HG02571 (cell line): ENCODE measurements around the gene ICAM1.
A peak's percentile ranks its signal among the peaks of the same experiment; 100 is the strongest.

Source experiments
- ATAC-seq: cut with Tn5 transposase; IDR thresholded peaks from one replicate; pipeline ENCODE4 v1.9.1; 2021; ENCODE audit warnings: mild to moderate bottlenecking, moderate library complexity; ENCODE audit not compliant: unreplicated experiment

ICAM1 gene

DNA sequence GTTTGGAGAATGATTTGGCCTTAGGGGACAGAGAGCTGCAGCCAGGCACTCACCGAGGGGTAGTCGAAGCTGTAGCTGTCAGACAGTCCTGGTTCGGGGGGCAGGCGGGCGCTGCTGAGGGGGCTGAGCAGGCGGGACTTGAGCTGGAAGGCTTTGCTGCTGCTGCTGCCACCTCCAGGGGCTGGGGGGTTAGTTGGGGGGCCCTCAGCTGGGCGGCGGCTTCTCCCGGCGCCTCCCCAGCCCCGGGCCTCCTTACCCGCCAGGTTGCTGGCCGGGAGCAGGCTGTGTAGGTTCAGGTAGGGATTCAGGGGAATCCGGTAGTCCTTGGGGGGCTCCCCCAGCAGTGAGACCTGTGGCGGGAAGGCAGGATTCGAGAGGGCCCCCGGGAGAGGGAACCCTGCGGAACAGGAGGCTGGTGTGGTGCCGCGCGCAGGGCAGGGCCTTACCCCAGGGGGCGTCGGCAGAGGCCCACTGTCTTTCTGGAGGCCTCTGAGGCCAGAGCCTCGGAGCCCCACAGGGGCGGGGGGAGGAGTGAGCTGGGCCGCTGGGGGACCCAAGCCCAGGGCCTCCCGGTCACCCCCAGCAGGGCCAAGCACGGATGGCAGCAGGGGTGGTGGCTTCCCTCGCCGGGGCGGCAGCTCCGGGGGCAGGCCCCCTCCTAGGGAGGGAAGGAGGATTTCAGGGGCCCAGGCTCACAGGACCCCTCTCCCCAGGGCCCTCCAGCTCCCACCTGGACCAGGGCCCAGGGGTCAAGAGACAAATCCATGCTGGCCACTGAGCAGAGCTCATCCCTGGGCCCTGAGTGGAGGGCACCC lies 49.9 kb downstream of the ICAM1 start:
- no peak for ATAC-seq

DNA sequence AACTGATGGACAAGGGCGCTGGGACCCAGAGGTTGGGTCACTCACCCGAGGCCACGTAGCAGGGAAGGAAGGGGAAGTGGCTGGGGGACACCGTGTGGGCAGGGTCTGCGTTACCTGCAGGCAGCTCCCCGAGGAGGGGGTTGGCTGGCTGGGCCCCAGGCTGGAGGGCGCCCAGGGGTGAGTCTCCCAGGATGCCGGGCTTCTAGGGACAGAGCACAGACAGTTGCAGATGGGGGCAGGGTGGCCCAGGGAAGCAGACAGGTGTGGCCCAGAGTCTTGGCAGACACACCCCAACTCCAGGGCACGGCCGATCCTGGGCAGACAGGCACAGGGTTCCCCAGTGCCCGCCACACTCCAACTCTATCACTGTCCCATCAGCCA lies 50.5 kb downstream of the ICAM1 start:
- no peak for ATAC-seq

- no peak for ATAC-seq
These were observed 51.2 kb downstream of the ICAM1 start for GRCh38 chr19:10321874-10322835.

- ATAC-seq, result no peak
These were observed 54.8 kb downstream of the ICAM1 start for GRCh38 chr19:10325732-10326131.

DNA sequence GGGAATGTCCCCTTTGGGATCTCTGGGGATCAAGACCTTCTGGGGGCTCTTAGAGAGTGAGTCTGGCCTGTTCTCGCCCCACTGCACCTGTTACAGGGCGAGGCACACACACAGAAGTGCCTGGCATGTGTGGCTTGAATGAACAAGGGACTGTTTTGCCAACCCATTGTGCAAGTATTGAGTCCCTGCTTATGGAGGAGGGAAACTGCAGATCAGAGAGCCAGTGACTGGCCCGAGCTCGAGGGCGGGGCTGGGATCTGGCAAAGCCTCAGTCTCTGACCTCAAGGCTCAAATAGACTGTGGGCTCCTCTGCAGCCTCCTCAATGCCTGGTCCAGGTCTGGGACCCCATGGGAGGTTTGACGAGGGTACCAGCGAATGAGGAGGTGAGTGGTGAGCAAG lies 56.9 kb downstream of the ICAM1 start:
- no peak for ATAC-seq

- no peak for ATAC-seq
These were observed 57.9 kb downstream of the ICAM1 start for GRCh38 chr19:10328558-10329429.

DNA sequence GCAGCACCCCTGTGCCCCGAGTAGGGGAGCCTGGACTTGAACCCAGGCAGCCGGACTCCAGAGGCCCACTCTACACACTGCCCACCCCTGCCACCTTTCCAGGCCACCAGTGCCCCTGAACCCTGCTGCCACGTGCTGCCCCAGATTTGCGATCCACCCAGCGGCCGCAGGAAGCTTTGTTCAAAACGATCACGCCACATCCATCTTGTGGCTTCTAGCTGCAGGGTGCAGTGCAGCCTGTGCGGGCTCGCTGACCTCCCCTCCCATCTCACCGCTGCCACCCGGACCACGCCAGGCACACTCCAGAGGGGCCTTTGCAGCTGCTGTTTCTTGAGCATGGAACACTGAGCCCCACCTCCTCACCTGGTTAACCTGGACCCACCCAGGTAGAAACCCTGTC lies 58.6 kb downstream of the ICAM1 start:
- ATAC-seq, result no peak

DNA sequence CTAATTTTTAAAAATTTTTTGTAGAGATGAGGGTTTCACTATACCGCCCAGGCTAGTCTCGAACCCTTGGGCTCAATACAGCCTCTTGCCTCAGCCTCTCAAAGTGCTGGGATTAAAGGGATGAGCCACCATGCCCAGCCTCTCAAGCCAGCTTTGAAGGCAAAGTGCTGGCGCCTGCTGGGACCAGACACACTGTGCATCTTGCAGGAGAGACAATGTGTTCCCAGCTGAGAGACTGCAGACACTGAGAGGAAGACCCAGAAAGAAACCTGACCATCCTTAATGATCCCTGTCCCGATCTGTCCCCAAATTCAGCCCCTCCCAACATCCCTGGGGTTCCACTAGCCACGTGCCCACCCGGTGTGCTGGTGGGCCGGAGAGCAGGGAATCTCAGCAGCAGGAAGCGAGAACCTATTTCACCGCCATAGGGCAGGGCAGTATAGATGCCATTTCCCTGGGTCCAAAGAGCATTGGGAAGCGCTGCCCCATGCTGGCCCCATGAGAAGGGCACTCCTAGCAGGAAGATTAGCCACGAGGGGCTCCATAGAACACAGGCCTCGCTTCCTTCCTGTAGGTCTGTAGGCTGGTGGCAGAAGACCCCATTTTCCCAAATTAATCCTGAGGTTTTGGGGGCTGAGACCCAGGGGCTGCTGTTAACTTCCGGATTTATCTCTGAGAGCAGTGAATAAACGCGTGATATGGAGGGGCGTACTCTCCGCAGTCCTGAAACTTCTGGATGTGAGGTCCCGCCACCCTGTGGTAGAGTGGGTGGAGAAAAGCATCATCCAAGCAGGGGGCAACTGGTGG lies 61.4 kb downstream of the ICAM1 start:
- ATAC-seq, result no peak

DNA sequence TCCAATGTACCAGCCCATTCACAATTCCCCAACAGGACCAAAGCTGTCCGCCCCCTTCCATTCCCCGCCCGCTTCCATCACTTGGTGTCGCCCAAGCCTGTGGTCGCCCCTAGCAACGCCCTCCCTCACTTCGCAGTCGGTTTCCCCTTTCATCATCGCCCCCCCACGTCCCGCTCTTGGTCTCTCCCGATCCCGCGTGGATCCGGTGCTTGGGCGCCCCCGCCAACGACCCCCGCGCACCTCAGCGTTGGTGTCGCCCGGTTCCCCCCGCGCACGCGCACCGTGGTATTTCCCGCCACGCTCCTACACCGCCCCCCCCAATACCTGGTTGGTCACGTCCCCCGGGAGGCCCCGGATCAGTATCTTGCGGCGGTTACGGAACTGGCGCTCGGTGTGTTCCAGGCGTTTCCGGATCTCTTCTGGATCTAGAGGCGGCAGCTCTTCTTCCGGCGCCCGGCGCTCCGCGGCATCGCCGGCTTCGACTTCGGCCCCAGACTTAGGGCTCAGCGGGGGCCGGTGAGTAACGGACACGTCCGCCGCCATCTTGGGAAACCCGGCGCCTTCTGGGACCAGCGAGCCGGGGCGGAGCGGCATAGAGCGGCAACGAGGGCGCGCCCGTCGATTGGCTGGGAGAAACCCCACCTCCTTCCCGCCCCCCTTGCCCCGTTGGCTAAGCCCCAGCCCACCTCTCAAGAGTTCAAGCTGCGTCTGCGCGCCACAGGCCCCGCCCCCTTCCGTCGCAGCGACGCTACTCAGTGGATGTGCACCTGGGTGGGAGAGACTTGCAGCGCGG lies 62.2 kb downstream of the ICAM1 start, which contains the start of gene RAVER1:
RAVER1 (minus strand) TSS at position 565 of the 793 bp plus-strand sequence; CDS start at position 543, 22 bp downstream.
- ATAC-seq, result peak; percentile 85

DNA sequence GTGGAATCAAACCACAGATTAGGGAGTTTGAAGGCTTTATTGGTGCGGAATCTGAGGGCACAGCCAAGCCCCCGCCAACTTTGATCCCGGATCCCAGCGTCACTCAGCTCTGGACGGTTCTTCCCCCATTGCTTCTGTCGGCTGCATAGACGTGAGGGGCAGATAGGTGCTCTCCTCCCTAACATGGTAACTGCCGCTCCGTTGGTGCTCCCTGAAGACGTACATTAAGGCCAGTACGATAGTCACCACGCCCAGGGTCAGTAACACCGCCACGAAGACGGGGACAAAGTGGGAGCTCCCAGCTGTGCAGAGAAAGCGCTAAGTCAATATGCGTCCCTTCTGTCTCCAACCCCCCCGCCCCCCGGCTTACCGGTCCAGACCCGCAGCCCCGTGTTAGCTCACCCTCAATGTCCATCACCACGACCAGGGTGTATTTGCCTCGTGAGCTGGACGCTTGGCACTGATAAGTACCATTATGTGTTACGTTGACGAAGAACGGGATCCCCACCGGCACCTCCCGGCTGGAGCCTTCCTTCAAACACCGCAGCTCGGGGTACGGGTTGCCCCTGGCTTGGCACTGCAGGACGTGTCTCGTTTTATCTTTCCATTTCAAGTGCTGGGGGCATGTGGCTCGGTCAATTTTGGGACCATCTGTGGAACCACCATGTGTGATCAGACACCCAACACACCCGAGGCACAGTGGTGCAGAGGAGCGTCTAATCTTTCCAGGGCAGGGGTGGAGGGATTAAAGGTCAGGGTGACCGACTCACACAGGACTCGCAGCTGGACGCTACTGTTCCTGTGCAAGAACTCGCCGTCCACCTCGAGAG lies 63.1 kb downstream of the ICAM1 start:
- ATAC-seq, result no peak

- no peak for ATAC-seq
These were observed 63.9 kb downstream of the ICAM1 start for GRCh38 chr19:10334588-10335351.

GRCh38 chr19:10335352-10335985 lies 64.5 kb downstream of the ICAM1 start:
- no peak for ATAC-seq
